Calu3 (cell line): ENCODE data around the gene DLX3. TPM values are rescaled to one million over a fixed set of nuclear protein-coding genes. Genes with fewer than 3 reads are reported as not detected.

Experiments
- BruUV-seq: library from RNA; stranded (reverse); fragments of 400-500 nt; replicated peaks from 2 replicates; lab custom pipeline; 2021; lab: Mats Ljungman, UMichigan
- CTCF ChIA-PET: fragments of 300-600 bp; sonication (Branson Sonifier 250); formaldehyde crosslinking; loops from one replicate; lab custom pipeline; 2022; ENCODE audit warnings: antibody characterized with exemption; lab: Charles Lee
- DNase-seq: peaks from one replicate; pipeline ENCODE4 v3.0.0; 2022
- H3K27ac Mint-ChIP-seq: one replicate; pipeline ENCODE4 v1.8.0; 2022; ENCODE audit warnings: mixed read lengths; ENCODE audit not compliant: unreplicated experiment
- H3K27me3 Mint-ChIP-seq: one replicate; pipeline ENCODE4 v1.8.0; 2022; ENCODE audit warnings: mixed read lengths; ENCODE audit not compliant: unreplicated experiment
- H3K36me3 Mint-ChIP-seq: one replicate; pipeline ENCODE4 v1.8.0; 2022; ENCODE audit warnings: mild to moderate bottlenecking, moderate library complexity, mixed read lengths; ENCODE audit not compliant: insufficient read depth, unreplicated experiment
- H3K4me1 Mint-ChIP-seq: one replicate; pipeline ENCODE4 v1.8.0; 2022; ENCODE audit warnings: mild to moderate bottlenecking, low read depth, mixed read lengths; ENCODE audit not compliant: unreplicated experiment
- H3K4me3 Mint-ChIP-seq: one replicate; pipeline ENCODE4 v1.8.0; 2022; ENCODE audit warnings: mild to moderate bottlenecking, low read depth, moderate library complexity, mixed read lengths; ENCODE audit not compliant: unreplicated experiment
- H3K9me3 Mint-ChIP-seq: one replicate; pipeline ENCODE4 v1.8.0; 2022; ENCODE audit warnings: low read depth, mixed read lengths; ENCODE audit not compliant: unreplicated experiment
- intact Hi-C: fragments of 100-400 bp; cut with micrococcal nuclease; formaldehyde crosslinking; loops from one replicate; pipeline ENCODE4 v1.10.0; 2022; ENCODE audit not compliant: unreplicated experiment
- total RNA-seq: library from RNA; stranded (reverse); gene quantifications from 2 replicates; pipeline ENCODE4 v1.2.3, GENCODE V29; 2022
- TF ChIP-seq, protein P1 (sequence below): fragments of 200-600 bp; IDR thresholded peaks from one replicate; pipeline ENCODE4 v1.8.0; 2022; ENCODE audit warnings: antibody characterized with exemption; ENCODE audit not compliant: unreplicated experiment

The DLX3 gene
- total RNA-seq, 1 experiment from 2014 or later = not detected

GRCh38 chr17:49951362-49952082 is 43.5 kb downstream of the DLX3 start:
- intact Hi-C loops = loop anchor here (1.0 to 5.0 kb wide), 2 partner anchors 44 to 69 kb away; partner anchors contain the start of gene DLX3
- no peak overlapping the region for H3K27ac Mint-ChIP-seq
- CTCF ChIA-PET = interaction anchor here (0.6 to 3.8 kb wide), 6 partner anchors 11 to 90 kb away, joined by 3 to 41 read pairs (median 7); partner anchors contain the start of gene DLX3
- no peaks in the 10 kb centered on the region for H3K4me1 Mint-ChIP-seq
- TF ChIP-seq, protein P1, sequence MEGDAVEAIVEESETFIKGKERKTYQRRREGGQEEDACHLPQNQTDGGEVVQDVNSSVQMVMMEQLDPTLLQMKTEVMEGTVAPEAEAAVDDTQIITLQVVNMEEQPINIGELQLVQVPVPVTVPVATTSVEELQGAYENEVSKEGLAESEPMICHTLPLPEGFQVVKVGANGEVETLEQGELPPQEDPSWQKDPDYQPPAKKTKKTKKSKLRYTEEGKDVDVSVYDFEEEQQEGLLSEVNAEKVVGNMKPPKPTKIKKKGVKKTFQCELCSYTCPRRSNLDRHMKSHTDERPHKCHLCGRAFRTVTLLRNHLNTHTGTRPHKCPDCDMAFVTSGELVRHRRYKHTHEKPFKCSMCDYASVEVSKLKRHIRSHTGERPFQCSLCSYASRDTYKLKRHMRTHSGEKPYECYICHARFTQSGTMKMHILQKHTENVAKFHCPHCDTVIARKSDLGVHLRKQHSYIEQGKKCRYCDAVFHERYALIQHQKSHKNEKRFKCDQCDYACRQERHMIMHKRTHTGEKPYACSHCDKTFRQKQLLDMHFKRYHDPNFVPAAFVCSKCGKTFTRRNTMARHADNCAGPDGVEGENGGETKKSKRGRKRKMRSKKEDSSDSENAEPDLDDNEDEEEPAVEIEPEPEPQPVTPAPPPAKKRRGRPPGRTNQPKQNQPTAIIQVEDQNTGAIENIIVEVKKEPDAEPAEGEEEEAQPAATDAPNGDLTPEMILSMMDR = no peak
- H3K27me3 Mint-ChIP-seq = peaks cover 86% of the 10 kb centered on the region
- H3K4me3 Mint-ChIP-seq = no peak overlapping the region
- DNase-seq = no peak
- H3K36me3 Mint-ChIP-seq = no peaks in the 10 kb centered on the region
- no TSS peak for BruUV-seq
- H3K9me3 Mint-ChIP-seq = no peaks in the 10 kb centered on the region

DNA sequence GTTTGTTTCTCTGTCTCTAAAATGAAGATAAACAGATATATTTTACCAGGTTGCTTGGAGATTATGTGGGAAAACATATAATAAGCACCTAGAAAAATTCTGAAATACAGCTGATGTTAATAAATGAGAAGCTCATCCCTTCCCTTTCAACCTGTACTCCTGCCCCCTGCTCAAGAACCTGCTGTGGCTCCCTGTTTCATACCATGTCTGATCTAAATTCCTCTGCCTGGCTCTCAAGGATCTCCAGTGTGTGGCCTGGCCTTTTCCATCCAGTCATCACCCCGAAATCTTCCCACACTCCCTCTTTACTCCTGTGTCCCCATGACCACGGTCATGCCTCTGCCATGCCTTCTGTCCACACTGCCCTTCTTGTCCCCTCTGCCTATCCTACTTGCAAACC is 45.4 kb downstream of the DLX3 start:
- H3K4me3 Mint-ChIP-seq = no peak overlapping the region
- TF ChIP-seq, protein P1 = no peak
- intact Hi-C loops = loop anchor here (5.0 kb wide), 1 partner anchor 67 kb away; no protein-coding TSS in a partner anchor
- no peaks in the 10 kb centered on the region for H3K4me1 Mint-ChIP-seq
- DNase-seq = no peak
- H3K9me3 Mint-ChIP-seq = no peaks in the 10 kb centered on the region
- no peak overlapping the region for H3K27ac Mint-ChIP-seq
- BruUV-seq = no TSS peak
- CTCF ChIA-PET = interaction anchor here (1.2 kb wide), 1 partner anchor 49 kb away, joined by 3 read pairs; no protein-coding TSS in a partner anchor
- peaks cover 97% of the 10 kb centered on the region for H3K27me3 Mint-ChIP-seq
- H3K36me3 Mint-ChIP-seq = no peaks in the 10 kb centered on the region

DNA sequence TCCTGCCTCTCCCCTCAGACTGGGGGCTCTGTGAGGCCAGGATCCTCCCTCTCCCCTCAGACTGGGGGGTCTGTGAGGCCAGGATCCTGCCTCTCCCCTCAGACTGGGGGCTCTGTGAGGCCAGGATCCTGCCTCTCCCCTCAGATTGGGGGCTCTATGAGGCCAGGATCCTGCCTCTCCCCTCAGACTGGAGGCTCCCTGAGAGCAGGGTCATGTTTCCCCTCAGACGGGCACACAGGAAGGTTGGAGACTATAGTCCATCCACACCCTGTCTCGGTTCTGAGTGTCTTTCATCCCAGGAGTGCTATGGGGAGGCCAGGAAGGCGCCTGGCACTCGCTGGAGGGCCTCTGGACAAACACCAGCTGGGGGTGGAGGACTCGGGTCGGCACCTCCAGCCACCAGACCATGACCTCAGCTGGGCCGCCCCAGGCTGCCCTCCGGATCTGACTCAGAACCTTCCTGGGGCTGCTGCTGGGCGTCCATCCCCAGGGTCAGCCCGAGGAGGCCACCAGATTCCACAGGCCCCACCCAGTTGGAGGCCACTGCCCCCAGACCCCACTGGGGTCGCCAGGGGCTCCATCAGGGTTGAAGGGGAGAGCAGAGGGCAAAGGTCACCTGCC is 48.0 kb downstream of the DLX3 start:
- BruUV-seq = no TSS peak
- H3K4me3 Mint-ChIP-seq = no peak overlapping the region

GRCh38 chr17:49946208-49946607 is 48.8 kb downstream of the DLX3 start:
- no peak for DNase-seq
- no TSS peak for BruUV-seq
- intact Hi-C loops = no loop called here

More for the DNA sequence above, 48.0 kb downstream of the DLX3 start:
- TF ChIP-seq, protein P1 = no peak
- Mint-ChIP-seq H3K4me1 (no peaks in the 10 kb centered on the region), H3K36me3 (no peaks in the 10 kb centered on the region), H3K27ac (no peak overlapping the region), H3K9me3 (no peaks in the 10 kb centered on the region), H3K27me3 (peaks cover 97% of the 10 kb centered on the region)
- intact Hi-C loops = no loop called here
- no peak for DNase-seq
- CTCF ChIA-PET = interaction anchor here (0.7 kb wide), 1 partner anchor 424 kb away, joined by 11 read pairs; no protein-coding TSS in a partner anchor

More at GRCh38 chr17:49946208-49946607, 48.8 kb downstream of the DLX3 start:
- CTCF ChIA-PET = interaction anchor here (0.7 to 1.0 kb wide), 2 partner anchors 16 to 423 kb away, joined by 4 to 11 read pairs; no protein-coding TSS in a partner anchor
- TF ChIP-seq, protein P1 = no peak
- H3K4me1 Mint-ChIP-seq = no peaks in the 10 kb centered on the region
- H3K27me3 Mint-ChIP-seq = peaks cover 96% of the 10 kb centered on the region
- H3K4me3 Mint-ChIP-seq = no peak overlapping the region
- H3K27ac Mint-ChIP-seq = no peak overlapping the region
- no peaks in the 10 kb centered on the region for H3K9me3 Mint-ChIP-seq
- H3K36me3 Mint-ChIP-seq = no peaks in the 10 kb centered on the region
